Thoracic aorta (tissue), 2 donors: ENCODE data around the gene SPEF1. TPM values are rescaled to one million over a fixed set of nuclear protein-coding genes. Genes with fewer than 3 reads are reported as not detected.

Experiments
- ATAC-seq: fragments of 150-250 bp; one replicate; pipeline ENCODE4 v1.8.0; 2017; ENCODE audit warnings: low read depth; ENCODE audit not compliant: insufficient number of reproducible peaks, low FRiP score
- DNase-seq: peaks from one replicate; pipeline ENCODE4 v3.0.0-alpha.2; 2020; ENCODE audit warnings: low spot score
- H3K27ac ChIP-seq, 2 donors: fragments of 200-600 bp; sonication (generic); 1 replicate in 1 of 2; 2 replicates in 1 of 2; pipeline ENCODE4 v1.5.1; 2016; ENCODE audit warnings: mild to moderate bottlenecking in 2 of 2, moderate library complexity in 2 of 2
- H3K27me3 ChIP-seq: fragments of 200-600 bp; sonication (generic); replicated peaks from 2 replicates; pipeline ENCODE4 v1.6.0; 2016; ENCODE audit warnings: mild to moderate bottlenecking; ENCODE audit not compliant: insufficient read depth
- H3K36me3 ChIP-seq: fragments of 200-600 bp; sonication (generic); one replicate; pipeline ENCODE4 v1.5.1; 2016
- H3K4me1 ChIP-seq, 2 donors: fragments of 200-600 bp; sonication (generic); 1 replicate in 1 of 2; 2 replicates in 1 of 2; pipeline versions ENCODE4 v1.5.1 to v1.6.0; 2016; ENCODE audit warnings: low read depth in 2 of 2, mild to moderate bottlenecking in 1 of 2; ENCODE audit not compliant: control insufficient read depth in 1 of 2
- H3K4me3 ChIP-seq: fragments of 200-600 bp; sonication (generic); 2 replicates; pipeline ENCODE4 v1.5.1; 2016; ENCODE audit warnings: mild to moderate bottlenecking
- H3K9me3 ChIP-seq: fragments of 200-600 bp; sonication (generic); 2 replicates; pipeline ENCODE4 v1.5.1; 2016
- total RNA-seq, 2 donors: library from RNA; depleted of rRNA; stranded (reverse); fragments of >200 nt; gene quantifications; one replicate each; pipeline versions ENCODE4 v1.1.0 to v1.2.3, GENCODE V29; 2016
- TF ChIP-seq, protein P1 (sequence below): fragments of 200-600 bp; sonication (generic); IDR thresholded peaks from one replicate; pipeline ENCODE4 v1.5.1; 2019; ENCODE audit warnings: antibody characterized with exemption

SPEF1 gene
- total RNA-seq, 2 donors from 2014 or later = 0.27 TPM; not detected in 1

DNA sequence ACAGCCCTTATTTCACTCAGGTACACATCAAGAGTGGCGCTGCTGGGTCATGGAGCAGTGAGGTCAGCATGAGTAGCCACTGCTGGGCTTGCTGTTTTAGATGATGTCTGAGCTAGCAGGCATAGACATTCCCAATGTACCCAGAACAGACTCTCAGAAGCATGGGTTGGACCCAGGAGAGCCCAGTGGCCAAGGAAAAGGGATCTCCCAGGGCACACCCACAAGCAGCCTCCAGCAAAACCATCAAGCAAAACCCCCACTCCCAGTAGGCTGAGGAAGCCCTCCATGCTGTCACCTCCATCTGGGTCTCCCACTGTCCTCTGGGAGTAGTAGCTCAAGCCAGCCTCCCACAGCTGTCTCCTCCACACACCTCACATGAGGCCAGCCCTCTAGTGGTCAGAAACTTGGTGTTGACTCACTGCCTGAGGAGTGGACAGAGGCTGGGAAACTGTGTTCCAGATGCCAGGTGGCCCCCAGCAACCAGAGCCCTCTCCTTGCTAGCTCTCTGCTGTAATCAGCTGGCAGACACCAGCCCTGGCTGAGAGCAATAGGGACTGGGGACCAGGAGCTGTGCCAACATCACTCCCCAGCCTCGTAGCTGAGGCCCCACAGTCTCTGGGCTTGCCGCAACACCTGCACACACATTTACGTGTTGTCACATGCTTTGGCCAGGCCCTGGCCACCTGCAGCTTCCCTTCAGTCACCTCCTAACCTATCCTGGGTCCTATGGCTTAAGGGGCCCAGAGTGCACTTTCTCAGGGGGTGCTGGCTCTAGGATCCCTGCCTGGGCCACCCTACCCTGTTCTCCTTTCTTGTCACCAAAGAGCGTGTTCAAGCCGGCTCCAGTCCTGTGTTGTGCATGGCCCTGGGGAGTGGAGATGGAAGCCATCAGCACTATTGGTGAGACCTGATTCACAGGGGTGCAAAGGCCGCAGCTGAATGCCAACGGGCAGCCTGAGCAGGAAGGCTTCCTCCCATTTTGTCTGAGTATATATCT is 37.2 kb upstream of the SPEF1 start:
- no peaks in the 10 kb centered on the region for H3K9me3 ChIP-seq
- H3K36me3 ChIP-seq = peaks cover 8% of the 10 kb centered on the region
- H3K27ac ChIP-seq = peak overlapping the region; percentile 31 to 92
- H3K4me1 ChIP-seq = peaks cover 4 to 27% of the 10 kb centered on the region in 2 donors
- H3K27me3 ChIP-seq = no peaks in the 10 kb centered on the region
- TF ChIP-seq, protein P1, sequence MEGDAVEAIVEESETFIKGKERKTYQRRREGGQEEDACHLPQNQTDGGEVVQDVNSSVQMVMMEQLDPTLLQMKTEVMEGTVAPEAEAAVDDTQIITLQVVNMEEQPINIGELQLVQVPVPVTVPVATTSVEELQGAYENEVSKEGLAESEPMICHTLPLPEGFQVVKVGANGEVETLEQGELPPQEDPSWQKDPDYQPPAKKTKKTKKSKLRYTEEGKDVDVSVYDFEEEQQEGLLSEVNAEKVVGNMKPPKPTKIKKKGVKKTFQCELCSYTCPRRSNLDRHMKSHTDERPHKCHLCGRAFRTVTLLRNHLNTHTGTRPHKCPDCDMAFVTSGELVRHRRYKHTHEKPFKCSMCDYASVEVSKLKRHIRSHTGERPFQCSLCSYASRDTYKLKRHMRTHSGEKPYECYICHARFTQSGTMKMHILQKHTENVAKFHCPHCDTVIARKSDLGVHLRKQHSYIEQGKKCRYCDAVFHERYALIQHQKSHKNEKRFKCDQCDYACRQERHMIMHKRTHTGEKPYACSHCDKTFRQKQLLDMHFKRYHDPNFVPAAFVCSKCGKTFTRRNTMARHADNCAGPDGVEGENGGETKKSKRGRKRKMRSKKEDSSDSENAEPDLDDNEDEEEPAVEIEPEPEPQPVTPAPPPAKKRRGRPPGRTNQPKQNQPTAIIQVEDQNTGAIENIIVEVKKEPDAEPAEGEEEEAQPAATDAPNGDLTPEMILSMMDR = peak; percentile 59
- H3K4me3 ChIP-seq = no peak overlapping the region
- ATAC-seq (no peak), DNase-seq (no peak)

DNA sequence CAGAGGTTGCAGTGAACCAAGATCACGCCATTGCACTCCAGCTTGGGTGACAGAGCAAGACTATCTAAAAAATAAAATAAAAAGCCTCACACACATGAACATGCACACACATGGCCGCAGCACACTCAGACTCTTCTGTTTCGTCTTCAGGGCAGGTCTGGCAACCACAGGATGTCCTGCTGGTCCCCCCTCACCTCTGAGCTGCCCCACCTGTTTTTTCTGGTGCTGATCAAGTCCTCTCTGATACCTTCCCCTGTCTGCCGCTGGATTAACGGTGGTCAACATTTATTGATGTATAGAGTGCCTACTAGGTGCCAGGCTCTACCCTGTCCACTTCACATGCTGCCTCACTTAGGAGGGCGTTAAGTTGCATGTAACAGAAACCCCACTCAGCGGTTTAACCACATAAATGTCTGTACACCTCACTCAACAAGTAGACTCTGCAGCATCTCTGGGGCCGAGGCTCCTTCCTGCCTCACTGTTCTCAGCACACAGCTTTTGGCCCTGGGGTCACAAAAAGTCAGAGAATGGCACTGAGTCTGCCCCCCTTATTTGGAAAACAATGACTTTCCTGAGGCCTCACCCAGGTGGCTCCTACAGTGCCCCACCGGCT is 34.6 kb upstream of the SPEF1 start:
- no peak for DNase-seq

DNA sequence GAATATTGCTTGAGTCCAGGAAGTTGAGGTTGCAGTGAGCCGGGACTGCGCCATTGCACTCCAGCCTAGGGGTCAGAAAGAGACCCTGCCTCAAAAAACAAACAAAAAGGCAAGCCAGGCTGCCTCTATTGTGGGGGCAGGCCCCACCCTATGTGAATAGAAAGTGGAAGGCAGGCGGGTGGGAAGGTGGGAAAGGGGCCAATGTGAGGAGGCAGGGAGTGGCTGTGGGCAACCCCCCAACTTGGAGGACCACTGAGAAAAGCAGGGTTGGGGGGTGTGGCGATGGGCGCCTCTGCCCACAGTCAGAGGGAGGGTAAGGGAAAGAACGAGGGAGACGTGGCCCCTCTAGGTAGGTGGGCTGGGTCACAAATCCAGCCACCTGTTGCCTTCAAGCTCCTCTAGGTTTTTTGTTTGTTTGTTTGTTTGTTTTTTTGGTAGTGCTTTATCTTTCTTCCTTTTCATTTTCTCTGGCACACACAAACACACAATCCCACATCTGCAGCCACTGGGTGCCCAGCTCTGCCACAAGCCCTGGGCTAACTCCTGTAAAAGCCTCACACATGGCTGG is 33.8 kb upstream of the SPEF1 start:
- Histone ChIP-seq H3K9me3 (no peaks in the 10 kb centered on the region), H3K27ac (no peak overlapping the region), H3K27me3 (no peaks in the 10 kb centered on the region), H3K4me1 (peaks cover 13 to 50% of the 10 kb centered on the region in 2 donors), H3K4me3 (no peak overlapping the region), H3K36me3 (no peaks in the 10 kb centered on the region)
- TF ChIP-seq, protein P1 = no peak
- no peak for DNase-seq
- no peak for ATAC-seq

More for the DNA sequence above, 34.6 kb upstream of the SPEF1 start:
- Histone ChIP-seq H3K4me1 (peaks cover 9 to 43% of the 10 kb centered on the region in 2 donors), H3K9me3 (no peaks in the 10 kb centered on the region), H3K27me3 (no peaks in the 10 kb centered on the region), H3K36me3 (no peaks in the 10 kb centered on the region), H3K27ac (no peak overlapping the region), H3K4me3 (no peak overlapping the region)
- TF ChIP-seq, protein P1 = no peak
- ATAC-seq = no peak

DNA sequence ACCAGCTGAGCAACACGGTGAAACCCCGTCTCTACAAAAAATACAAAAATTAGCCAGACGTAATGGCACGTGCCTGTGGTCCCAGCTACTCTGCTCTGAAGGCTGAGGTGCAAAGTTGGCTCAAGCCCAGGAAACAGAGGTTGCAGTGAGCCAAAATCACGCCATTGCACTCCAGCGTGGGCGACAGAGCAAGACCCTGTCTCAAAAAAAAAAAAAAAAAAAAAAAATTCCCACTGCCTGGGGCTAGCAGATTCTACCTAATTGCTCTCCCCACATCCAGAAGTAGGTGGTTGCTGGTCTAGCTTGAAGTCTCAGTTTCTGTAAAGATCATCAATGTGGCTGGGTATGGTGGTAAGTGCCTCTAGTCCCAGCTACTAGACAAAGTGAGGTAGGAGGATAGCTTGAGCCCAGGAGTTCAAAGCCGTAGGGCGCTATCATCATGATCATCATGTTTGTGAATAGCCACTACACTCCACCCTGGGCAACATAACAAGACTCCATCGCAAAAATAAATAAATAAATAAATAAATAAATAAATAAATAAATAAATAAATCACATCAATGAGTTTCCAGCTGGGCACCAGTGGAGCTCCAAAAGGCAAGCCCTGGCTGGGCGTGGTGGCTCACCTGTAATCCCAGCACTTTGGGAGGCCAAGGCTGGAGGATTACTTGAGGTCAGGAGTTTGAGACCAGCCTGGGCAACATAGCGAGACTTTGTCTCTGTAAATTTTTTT is 32.8 kb upstream of the SPEF1 start:
- H3K27me3 ChIP-seq = no peaks in the 10 kb centered on the region
- ATAC-seq = no peak
- TF ChIP-seq, protein P1 = no peak
- peaks cover 8 to 48% of the 10 kb centered on the region in 2 donors for H3K4me1 ChIP-seq
- no peak for DNase-seq
- H3K4me3 ChIP-seq = no peak overlapping the region
- no peaks in the 10 kb centered on the region for H3K9me3 ChIP-seq
- no peaks in the 10 kb centered on the region for H3K36me3 ChIP-seq
- H3K27ac ChIP-seq = peak overlapping the region in 1 of 2 donors; percentile 41
